TTC549 (cell line): ENCODE results near the gene GBA2.

Source experiments
- FAIRE-seq: peaks from 2 replicates; lab custom pipeline; 2012; peaks lifted over from hg19 to GRCh38; lab: Jason Lieb, UNC

The GBA2 gene

GRCh38 chr9:35737143-35737542 lies 11.9 kb downstream of the GBA2 start:
- FAIRE-seq: no peak

DNA sequence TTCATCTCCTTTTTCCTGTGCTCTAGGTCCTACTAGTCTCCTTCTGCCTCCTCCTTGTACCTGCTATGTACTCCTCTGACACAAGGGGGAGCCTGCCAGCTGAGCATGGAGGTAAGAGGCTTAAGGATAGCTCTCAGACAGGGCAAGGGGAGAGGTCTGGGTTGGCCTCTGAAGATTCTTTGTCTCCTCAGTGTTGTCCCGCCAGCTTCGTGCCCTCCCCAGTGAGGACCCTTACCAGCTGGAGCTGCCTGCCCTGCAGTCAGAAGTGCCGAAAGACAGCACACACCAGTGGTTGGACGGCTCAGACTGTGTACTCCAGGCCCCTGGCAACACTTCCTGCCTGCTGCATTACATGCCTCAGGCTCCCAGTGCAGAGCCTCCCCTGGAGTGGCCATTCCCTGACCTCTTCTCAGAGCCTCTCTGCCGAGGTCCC lies 12.8 kb downstream of the GBA2 start:
- FAIRE-seq: peak; percentile 38

- no peak for FAIRE-seq
Measured at GRCh38 chr9:35734096-35734495, 14.9 kb downstream of the GBA2 start.

DNA sequence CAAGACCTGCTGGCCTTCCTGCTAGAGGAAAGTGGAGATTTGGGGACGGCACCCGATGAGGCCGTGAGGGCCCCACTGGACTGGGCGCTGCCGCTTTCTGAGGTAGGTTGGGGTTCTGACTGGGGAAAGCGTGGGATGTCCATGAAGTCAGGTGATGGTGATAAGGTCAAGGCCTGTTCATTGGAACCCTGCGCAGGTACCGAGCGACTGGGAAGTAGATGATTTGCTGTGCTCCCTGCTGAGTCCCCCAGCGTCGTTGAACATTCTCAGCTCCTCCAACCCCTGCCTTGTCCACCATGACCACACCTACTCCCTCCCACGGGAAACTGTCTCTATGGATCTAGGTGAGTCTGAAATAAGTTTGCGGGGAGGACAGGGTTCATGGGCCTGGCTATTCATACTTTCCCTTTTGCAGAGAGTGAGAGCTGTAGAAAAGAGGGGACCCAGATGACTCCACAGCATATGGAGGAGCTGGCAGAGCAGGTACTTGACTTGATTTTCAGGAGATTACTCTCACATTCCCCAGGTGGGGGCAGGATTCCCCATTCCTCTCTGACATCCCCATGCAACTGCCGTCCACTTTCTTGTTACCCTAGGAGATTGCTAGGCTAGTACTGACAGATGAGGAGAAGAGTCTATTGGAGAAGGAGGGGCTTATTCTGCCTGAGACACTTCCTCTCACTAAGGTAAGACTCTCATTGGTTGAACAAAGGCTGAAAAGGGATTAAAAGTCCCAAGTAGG lies 16.1 kb downstream of the GBA2 start:
- FAIRE-seq: no peak

GRCh38 chr9:35732185-35732799 lies 16.7 kb downstream of the GBA2 start, which contains the start of the genes CREB3 and TLN1:
CREB3 (plus strand) TSS chr9:35732666; CDS start chr9:35732773, 107 bp downstream.
TLN1 (minus strand) TSS chr9:35732195; CDS start chr9:35725694, 6,501 bp downstream.
- peak; percentile 87 for FAIRE-seq

- FAIRE-seq: no peak
Measured at GRCh38 chr9:35731415-35732184, 17.4 kb downstream of the GBA2 start.

GRCh38 chr9:35730486-35730854 lies 18.6 kb downstream of the GBA2 start:
- FAIRE-seq: no peak

- FAIRE-seq: no peak
Measured at GRCh38 chr9:35729700-35730485, 19.1 kb downstream of the GBA2 start.

- FAIRE-seq: no peak
Measured at GRCh38 chr9:35729101-35729500, 19.9 kb downstream of the GBA2 start.

GRCh38 chr9:35728041-35728971 lies 20.7 kb downstream of the GBA2 start:
- no peak for FAIRE-seq

- no peak for FAIRE-seq
Measured at GRCh38 chr9:35727676-35728040, 21.4 kb downstream of the GBA2 start.

DNA sequence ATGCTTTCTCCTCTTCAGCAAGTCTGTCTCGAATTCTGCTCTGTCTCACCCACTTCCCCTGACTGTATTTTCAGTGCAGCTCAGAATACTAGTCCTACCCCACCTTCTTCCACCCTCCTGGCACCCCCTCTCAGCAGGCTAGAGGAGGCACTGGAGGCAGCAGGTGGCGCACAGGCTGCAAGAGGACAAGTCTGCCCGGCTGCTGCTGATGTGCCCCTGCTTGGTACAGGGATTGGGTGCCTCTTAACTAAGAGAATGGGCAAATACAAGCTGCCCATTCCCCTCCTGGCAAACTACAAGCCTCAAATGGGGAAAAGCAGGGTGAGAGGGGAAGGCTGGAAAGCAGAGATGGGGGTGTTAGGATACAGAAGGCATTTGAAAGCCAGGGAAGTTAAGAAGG lies 22.1 kb downstream of the GBA2 start:
- no peak for FAIRE-seq

GRCh38 chr9:35725362-35725761 lies 23.7 kb downstream of the GBA2 start:
- no peak for FAIRE-seq

DNA sequence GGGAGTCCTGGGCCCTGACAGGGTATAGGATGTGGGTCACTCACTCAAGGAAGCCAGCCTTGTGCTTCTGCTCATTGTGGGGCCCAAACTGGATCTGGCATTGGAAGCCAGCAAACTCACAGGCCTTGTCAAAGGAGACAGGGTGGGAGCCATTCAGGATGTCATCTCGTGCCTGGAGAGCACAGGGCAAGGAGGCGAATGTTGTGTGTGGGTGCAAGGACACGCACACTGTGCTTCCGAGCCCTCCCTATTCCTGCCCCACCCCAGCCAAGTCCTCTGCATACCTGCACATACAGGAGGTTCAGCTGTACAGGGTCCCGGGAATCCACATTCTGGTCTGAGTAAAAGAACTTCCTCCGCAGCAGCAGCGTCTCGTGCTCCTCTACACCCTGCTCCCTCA lies 25.1 kb downstream of the GBA2 start:
- FAIRE-seq: no peak

GRCh38 chr9:35723426-35723825 lies 25.6 kb downstream of the GBA2 start:
- no peak for FAIRE-seq

- no peak for FAIRE-seq
Measured at GRCh38 chr9:35719546-35719945, 29.5 kb downstream of the GBA2 start.

- FAIRE-seq: no peak
Measured at GRCh38 chr9:35718721-35719511, 30.1 kb downstream of the GBA2 start.

GRCh38 chr9:35717132-35717870 lies 31.7 kb downstream of the GBA2 start:
- FAIRE-seq: no peak

GRCh38 chr9:35716230-35716629 lies 32.8 kb downstream of the GBA2 start:
- FAIRE-seq: no peak
